ENCODE measurements around the gene FER. TPM values are rescaled to one million over a fixed set of nuclear protein-coding genes. Genes with fewer than 3 reads are reported as not detected.

Gene FER
- total RNA-seq, 1 experiment from 2014 or later = 22.1 TPM

DNA sequence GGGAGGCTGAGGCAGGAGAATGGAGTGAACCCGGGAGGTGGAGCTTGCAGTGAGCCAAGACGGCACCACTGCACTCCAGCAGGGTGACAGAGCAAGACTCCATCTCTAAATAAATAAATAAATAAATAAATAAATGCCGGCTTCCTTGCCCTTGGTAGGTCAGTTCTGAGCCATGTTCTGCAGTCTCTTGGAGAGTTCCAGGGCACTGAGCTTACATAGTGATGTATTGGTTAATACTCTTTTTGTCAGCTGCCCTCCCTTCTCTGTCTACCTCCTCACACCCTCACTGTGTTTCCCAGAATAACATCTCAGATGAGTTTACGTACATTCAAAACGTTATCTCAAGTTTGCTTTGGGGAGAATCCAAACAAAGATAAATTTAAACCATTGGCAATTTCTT, 45.2 kb upstream of the FER start:
- TF ChIP-seq SIN3A (IDR thresholded peaks at IDR 0.05; ENCODE audit: borderline replicate concordance, insufficient read depth, low read depth, low read length) (no peak), TCF7L2 (IDR thresholded peaks at IDR 0.05; ENCODE audit: low read depth, low read length) (no peak), POLR2AphosphoS5 (IDR thresholded peaks at IDR 0.05; ENCODE audit: low read depth, low read length) (no peak)
- TF ChIP-seq, protein P1, sequence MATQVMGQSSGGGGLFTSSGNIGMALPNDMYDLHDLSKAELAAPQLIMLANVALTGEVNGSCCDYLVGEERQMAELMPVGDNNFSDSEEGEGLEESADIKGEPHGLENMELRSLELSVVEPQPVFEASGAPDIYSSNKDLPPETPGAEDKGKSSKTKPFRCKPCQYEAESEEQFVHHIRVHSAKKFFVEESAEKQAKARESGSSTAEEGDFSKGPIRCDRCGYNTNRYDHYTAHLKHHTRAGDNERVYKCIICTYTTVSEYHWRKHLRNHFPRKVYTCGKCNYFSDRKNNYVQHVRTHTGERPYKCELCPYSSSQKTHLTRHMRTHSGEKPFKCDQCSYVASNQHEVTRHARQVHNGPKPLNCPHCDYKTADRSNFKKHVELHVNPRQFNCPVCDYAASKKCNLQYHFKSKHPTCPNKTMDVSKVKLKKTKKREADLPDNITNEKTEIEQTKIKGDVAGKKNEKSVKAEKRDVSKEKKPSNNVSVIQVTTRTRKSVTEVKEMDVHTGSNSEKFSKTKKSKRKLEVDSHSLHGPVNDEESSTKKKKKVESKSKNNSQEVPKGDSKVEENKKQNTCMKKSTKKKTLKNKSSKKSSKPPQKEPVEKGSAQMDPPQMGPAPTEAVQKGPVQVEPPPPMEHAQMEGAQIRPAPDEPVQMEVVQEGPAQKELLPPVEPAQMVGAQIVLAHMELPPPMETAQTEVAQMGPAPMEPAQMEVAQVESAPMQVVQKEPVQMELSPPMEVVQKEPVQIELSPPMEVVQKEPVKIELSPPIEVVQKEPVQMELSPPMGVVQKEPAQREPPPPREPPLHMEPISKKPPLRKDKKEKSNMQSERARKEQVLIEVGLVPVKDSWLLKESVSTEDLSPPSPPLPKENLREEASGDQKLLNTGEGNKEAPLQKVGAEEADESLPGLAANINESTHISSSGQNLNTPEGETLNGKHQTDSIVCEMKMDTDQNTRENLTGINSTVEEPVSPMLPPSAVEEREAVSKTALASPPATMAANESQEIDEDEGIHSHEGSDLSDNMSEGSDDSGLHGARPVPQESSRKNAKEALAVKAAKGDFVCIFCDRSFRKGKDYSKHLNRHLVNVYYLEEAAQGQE (IDR thresholded peaks at IDR 0.05; ENCODE audit: insufficient read depth in 1 of 2, low read depth in 2 of 2, low read length in 1 of 2) = no peak
- Histone ChIP-seq H3K27ac (ENCODE audit: low read length) (no peak overlapping the region), H3K9me3 (ENCODE audit: control insufficient read depth, insufficient read depth, low read depth, low read length) (no peaks in the 10 kb centered on the region), H3K27me3 (ENCODE audit: control insufficient read depth, insufficient read depth, low read length) (no peaks in the 10 kb centered on the region), H3K36me3 (ENCODE audit: control insufficient read depth, insufficient read depth, low read length) (no peaks in the 10 kb centered on the region), H3K4me1 (ENCODE audit: control insufficient read depth, insufficient read depth, low read length) (no peaks in the 10 kb centered on the region), H3K4me3 (ENCODE audit: low read depth in 2 of 2, low read length in 2 of 2) (no peak overlapping the region)
- CTCF ChIA-PET = interaction anchor here (0.6 kb wide), 1 partner anchor 1101 kb away, joined by 3 read pairs; no protein-coding TSS in a partner anchor
- no peak for ATAC-seq
- intact Hi-C loops (cut with micrococcal nuclease; ENCODE audit: unreplicated experiment) = no loop called here
- POLR2A ChIA-PET = no interaction called here
- in situ Hi-C loops (cut with HindIII; ENCODE audit: low pct_unique_long_range_greater_than_20kb, low sequenced_read_pairs) = no loop called here
- BruUV-seq (replicated peaks) = no TSS peak
- DNase-seq (ENCODE audit: low read depth, low spot score) = no peak

DNA sequence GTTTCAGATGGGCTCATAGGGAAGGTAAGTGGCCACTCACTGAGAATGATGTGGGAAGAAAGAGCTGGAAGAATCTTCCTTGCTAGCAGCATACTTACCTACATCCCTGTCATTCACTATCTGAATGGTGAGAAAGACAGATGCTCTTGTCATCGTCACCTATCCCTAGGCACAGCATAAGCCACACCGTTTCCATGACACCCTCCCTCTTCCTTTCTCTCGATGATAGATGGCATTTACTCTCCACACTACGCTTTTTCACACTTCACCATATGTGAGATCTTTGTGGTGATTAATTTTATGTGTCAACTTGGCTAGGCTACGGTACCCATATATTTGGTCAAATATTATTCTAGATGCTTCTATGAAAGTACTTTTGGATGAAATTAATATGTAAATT, 44.4 kb upstream of the FER start:
- no peak overlapping the region for H3K4me3 ChIP-seq (ENCODE audit: low read depth in 2 of 2, low read length in 2 of 2)
- ChIA-PET CTCF (no interaction called here), POLR2A (no interaction called here)
- no peaks in the 10 kb centered on the region for H3K27me3 ChIP-seq (ENCODE audit: control insufficient read depth, insufficient read depth, low read length)
- no peak overlapping the region for H3K27ac ChIP-seq (ENCODE audit: low read length)
- no TSS peak for BruUV-seq (replicated peaks)
- no peaks in the 10 kb centered on the region for H3K9me3 ChIP-seq (ENCODE audit: control insufficient read depth, insufficient read depth, low read depth, low read length)
- DNase-seq (ENCODE audit: low read depth, low spot score) = no peak
- H3K4me1 ChIP-seq (ENCODE audit: control insufficient read depth, insufficient read depth, low read length) = no peaks in the 10 kb centered on the region
- in situ Hi-C loops (cut with HindIII; ENCODE audit: low pct_unique_long_range_greater_than_20kb, low sequenced_read_pairs) (no loop called here), intact Hi-C loops (cut with micrococcal nuclease; ENCODE audit: unreplicated experiment) (no loop called here)
- TF ChIP-seq SIN3A (IDR thresholded peaks at IDR 0.05; ENCODE audit: borderline replicate concordance, insufficient read depth, low read depth, low read length) (no peak), TCF7L2 (IDR thresholded peaks at IDR 0.05; ENCODE audit: low read depth, low read length) (no peak), POLR2AphosphoS5 (IDR thresholded peaks at IDR 0.05; ENCODE audit: low read depth, low read length) (no peak)
- TF ChIP-seq, protein P1 (IDR thresholded peaks at IDR 0.05; ENCODE audit: insufficient read depth in 1 of 2, low read depth in 2 of 2, low read length in 1 of 2) = no peak
- TF ChIP-seq, protein P2, sequence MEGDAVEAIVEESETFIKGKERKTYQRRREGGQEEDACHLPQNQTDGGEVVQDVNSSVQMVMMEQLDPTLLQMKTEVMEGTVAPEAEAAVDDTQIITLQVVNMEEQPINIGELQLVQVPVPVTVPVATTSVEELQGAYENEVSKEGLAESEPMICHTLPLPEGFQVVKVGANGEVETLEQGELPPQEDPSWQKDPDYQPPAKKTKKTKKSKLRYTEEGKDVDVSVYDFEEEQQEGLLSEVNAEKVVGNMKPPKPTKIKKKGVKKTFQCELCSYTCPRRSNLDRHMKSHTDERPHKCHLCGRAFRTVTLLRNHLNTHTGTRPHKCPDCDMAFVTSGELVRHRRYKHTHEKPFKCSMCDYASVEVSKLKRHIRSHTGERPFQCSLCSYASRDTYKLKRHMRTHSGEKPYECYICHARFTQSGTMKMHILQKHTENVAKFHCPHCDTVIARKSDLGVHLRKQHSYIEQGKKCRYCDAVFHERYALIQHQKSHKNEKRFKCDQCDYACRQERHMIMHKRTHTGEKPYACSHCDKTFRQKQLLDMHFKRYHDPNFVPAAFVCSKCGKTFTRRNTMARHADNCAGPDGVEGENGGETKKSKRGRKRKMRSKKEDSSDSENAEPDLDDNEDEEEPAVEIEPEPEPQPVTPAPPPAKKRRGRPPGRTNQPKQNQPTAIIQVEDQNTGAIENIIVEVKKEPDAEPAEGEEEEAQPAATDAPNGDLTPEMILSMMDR (IDR thresholded peaks at IDR 0.05) = no peak
- H3K36me3 ChIP-seq (ENCODE audit: control insufficient read depth, insufficient read depth, low read length) = no peaks in the 10 kb centered on the region
- ATAC-seq = no peak

All from Panc1 (cell line).